Stimulated activated CD8-positive, alpha-beta memory T cell treated with anti-CD3 and anti-CD28 coated beads, Interleukin-12 subunit alpha, Interleukin-12 subunit beta, amount 100 ng/mL, for 1 hour (primary cell): ENCODE data around the gene ATP5F1A.
"Not testable (repeated sequence)": the region's sequence is repeated elsewhere in the genome, so short reads cannot be mapped to it uniquely, and the experiment has no call there.

Experiments
- DNase-seq: peaks from one replicate; pipeline ENCODE4 v3.0.0-alpha.2; 2020; ENCODE audit warnings: low read depth

ATP5F1A gene

DNA sequence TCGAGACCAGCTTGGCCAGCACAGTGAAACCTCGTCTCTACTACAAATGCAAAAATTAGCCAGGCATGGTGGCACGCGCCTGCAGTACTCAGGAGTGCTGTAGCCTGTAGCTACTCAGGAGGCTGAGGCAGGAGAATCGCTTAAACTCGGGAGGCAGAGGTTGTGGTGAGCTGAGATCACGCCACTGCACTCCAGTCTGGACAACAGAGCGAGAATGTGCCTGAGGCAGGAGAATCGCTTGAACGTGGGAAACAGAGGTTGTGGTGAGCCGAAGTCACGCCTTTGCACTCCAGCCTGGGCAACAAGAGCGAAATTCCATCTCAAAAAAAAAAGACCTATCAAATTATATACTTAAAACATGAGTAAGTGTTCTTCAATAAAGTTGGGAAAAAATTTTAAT lies 50.7 kb downstream of the ATP5F1A start:
- DNase-seq, result not testable (repeated sequence)

DNA sequence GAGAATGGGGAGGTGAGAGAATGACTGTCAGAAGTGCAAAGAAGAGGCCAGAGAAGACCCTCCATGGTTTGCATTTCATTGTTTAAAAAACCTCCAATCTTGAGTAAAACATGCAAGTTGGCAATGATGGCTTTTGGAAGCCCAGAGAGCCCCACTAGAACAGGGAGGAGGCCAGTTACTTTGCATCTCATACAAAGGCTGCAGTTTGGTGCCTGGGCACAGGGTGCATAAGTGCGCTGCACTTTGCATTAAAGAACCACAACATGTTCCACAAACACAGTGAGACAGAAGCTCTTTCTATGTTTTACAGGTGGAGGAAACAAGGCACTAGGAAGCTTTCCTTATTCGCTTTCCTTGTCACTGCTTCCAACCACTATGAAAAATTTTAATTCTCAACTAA lies 51.4 kb downstream of the ATP5F1A start:
- DNase-seq, result no peak

DNA sequence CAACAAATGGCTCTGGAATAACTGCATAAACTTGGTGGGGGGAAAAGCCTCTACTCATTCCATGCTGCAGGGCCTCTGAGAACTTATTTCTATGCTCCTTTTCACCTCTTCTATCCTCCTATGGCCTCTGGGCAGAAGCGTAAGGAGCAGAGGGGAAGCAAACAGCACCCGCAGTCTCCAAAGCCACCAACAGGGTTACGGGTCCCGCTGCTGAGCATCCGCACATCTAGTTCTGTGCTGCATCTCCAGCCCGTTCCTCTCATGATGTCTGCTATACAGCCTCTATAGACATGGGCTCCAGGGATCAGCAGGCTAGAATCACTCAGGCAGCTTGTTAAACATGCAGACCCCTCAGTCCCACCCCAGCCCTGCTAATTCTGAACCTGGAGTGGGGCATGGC lies 52.0 kb downstream of the ATP5F1A start:
- DNase-seq, result no peak

DNA sequence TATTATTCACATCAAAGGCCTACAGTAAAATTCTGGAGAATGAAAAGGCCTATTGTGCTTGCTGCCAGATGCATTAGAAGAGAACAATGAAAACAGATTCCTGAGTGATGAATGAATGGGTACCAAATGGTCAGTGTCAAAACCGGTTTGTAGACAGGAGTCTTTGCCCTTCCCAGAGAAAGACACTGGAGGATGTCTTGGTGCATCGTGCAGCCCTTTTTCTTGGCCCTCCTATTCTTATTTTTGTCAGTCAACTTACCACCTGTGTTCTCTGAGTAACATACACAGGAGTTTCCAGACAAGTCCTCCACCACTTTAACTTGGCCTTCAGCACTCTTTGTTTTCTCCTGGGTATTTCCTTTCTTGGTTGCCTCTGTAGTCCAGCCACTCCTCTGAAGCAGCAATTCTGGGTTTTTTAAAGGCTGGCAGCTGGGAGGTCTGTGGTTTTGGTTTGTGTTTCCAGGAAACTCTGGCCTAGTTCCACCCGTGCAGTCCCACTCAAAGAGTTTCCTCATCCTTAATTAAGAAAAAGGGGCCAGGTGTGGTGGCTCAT lies 55.4 kb downstream of the ATP5F1A start:
- DNase-seq, result no peak

DNA sequence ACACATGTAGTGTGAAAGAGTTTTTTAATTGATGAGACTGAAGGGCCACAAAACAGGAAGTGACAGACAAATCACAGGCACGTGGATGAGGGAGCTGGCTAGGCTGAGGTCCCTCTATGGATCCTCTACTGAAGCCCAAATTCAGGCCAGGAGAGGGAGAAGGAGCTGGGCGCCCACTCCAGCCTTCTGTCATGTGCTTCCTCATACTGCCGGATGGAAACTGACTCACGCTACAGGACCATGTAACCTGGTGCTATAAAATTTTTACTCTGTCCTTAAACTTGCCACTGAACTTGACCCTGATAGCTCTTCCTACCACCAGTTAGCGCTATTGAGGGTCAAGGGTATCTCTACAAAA lies 57.4 kb downstream of the ATP5F1A start:
- DNase-seq, result no peak

DNA sequence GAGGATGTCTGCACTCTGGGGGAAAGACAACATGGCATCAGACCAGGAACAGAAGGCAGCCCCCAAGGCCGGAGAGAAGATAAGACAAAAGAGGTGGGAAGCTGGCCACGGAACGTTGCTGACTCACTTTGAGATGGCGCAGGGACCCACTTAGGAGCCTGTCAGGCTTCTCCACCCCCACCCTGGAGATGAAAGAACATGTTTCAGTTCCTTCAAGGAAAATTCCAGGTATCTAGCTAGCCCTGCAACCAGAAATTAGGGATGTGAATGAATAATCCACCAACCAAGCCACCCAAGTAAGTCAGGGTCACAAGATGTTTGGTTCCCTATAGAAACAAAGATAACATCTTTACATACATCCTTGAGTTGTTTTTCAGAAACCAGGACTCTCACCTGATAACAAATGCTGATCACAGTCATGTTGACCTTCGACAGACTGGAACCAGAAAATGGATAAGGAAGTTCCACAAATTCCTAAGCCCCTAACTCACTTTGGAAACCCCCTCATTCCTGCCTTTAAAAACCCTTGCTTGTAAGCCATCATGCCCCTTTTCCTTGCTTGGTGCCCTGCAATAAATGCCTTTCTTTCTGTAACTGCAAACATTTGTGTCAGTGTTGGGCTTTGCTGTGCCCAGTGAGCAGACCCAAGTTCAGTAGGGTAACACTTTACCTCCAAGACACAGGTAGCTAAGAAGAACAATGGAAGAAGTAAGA lies 57.9 kb downstream of the ATP5F1A start:
- DNase-seq, result no peak

DNA sequence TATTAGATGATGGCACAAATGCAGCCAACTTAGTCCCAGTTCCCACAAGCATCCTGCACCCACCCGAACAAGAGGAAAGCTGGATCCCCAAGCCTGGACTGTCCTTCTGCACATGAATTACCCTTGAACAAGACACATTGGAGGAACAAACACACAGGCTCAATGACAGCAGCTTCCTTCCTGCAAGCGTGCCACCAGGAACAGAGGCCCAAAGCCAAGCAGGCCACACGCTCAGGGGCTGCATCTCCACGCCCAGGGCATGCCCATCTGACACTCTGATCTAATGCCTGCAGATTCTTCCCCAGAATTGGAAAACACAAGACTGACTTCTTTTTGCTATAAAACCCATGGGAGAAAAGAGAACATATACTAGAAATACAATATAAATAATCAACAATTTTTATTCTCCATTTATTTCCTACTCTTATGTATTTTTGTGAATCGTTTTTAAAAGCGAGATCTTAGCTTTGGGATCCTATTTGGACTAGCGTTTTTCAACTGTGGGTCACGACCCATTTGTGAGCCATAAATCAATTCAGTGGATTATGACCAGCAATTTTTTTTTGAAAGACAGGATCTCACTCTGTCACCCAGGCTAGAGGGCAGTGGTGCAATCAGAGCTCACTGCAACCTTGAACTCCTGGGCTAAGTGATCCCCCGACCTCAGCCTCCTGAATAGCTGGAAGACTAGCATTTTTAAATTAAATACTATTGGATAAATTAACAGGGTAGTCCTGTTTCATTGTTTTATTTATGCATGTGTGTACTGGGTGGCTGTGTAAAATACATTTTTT lies 60.4 kb downstream of the ATP5F1A start:
- no peak for DNase-seq

DNA sequence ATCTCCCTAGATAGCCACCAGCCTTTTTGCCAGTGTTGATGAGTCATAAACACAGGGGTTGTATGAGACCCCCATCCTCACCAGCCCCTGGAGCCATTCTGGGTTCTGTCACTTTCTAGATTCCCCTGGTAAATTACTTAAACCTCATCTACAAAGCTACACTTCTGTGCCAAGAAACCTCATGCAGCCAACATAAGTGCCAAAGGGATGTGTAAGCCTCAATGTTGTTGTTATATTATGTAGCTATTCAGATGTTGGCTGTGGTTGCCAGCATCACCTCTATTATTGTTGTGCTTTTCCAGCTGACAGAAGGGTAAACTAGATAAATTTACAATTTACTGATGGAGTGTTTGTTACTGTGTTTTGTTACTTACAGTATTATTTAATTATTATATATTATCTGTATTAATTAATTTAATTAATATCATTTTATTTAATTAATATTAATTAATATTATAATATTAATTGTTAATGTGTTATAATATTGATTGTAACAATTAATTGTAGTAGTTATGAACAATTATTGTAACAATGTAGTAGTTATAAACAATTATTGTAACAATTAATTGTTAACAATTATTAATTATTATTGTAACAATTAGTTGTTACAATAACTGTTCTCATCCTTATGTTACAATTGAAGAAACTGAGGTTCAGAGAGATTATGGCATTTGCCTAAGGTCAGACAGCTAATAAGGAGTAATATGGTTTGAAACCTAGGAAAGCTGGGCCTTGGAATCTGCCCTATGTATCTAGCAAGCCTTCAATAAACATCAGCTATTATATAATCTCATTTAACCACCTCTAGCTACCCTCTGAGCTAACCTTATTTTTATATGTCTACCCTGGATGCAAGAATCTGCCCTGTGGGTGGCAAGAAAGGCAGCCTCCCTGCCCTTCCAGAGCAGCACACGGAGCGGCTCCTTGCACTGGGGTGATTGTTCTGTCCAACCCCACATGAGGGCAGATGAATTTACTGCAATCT lies 62.1 kb downstream of the ATP5F1A start:
- DNase-seq, result no peak

DNA sequence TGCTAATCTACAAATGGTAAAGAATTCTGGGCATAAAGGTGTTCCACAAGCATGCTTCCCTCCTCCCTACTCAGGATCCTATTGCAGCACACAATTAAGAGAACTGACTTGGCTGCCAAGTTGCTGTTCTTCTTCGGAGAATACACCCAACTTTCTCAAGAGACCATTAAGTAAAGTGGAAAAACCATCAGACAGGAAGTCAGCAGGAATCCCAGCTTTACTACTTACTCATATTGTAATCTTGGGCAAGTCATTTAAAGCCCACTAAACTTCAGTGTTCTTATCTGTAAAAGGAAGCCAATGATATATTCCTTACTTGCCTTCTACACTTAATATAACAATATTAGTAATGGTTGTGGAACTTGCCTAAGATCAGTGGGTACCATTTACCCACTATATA lies 63.9 kb downstream of the ATP5F1A start:
- no peak for DNase-seq

DNA sequence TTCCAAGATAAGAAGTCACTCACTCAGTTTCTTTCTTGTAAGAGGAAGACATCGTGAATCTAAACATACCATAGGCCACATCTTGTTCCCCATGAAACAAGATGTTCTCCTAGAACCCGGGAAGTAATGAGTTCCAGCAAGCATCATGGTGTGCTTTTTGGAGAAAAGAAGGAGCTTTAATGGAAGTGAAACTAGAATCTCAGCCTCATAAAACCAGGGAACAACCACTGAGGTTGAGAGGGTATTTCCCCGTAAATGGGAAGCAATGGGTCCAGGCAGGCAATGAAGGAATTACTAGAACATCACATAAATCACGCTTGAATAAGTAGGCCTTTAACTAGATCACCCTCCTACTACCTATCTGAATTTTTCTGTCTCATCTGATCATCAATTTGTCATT lies 66.4 kb downstream of the ATP5F1A start:
- no peak for DNase-seq
